OCI-LY3 (cell line): ENCODE data around the gene DRC1.

Experiments used
- CTCF ChIP-seq: fragments of 200-600, 300-600 bp; sonication (generic); IDR thresholded peaks from 2 replicates; pipeline ENCODE4 v1.5.1; 2014; ENCODE audit warnings: antibody characterized with exemption, low read length, low read depth
- EZH2phosphoT487 ChIP-seq: fragments of 200-600 bp; shearing (Covaris generic); IDR thresholded peaks from 2 replicates; pipeline ENCODE4 v1.6.1; 2018; ENCODE audit warnings: antibody characterized with exemption, mixed run types, low read depth

DNA sequence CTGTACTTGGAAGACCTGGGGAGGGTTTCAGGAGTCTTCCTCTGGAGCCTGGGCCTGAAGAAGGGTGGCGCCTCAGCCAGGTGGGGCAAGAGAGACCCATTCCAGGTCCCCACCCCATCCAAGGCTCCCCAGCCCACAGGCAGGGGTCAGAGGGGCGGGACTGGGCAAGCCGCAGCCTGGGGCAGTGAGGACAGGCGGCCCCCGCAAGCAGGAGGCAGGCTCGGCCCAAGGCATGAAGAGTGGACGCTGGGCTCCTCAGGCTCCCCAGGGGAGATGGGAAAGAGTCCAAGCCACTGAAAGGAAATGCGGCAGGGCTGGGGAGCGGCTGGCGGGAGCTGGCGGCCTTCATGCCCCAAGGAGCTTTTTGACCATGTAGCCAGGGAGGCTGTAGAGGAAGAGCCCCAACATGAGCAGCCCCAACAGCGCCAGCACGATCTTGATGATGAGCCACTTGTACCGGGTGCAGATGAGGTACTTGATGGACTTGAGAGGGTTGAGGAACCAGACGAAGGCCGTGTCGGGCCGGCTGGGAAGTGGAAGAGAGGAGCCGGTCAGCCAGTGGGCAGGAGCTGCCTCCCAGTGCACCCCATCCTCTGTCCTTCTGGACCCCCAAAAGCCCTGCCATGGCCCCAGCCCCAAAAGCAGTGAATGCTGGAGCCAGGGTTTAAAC lies 56.1 kb downstream of the DRC1 start:
- TF ChIP-seq CTCF (no peak), EZH2phosphoT487 (no peak)
